ENCODE results near the gene CACNA2D4. TPM values are rescaled to one million over a fixed set of nuclear protein-coding genes. Genes with fewer than 3 reads are reported as not detected.

Gene CACNA2D4
- total and polyA plus RNA-seq, 2 donors (not counting 3 experiments of a cell fraction or from before 2014, with no cell fraction given): 0.58 to 0.73 TPM

DNA sequence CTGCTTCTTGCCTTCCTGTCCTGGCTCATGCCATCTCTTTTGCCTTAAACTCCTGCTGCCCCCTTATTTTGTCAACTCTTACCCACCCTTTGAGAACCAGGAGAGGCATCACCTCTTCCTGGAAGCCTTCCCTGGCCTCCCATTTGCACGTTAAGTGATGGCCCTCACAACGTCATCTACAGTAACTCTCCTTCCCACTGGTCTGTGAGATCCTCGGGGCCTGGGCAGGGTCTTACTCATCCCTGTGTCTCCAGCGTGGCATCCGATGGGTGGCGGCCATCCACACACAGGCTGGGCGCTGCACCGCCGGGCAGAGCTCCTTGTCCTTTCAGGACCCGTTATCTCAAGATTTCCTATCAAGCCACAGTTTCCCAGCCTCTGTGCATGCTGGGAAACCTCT is 16.8 kb upstream of the CACNA2D4 start:
- no peaks in the 10 kb centered on the region for H3K9me3 ChIP-seq (replicated peaks; ENCODE audit: control insufficient read depth, insufficient read depth, low read length)
- H3K9me1 ChIP-seq (replicated peaks; ENCODE audit: control insufficient read depth, extremely low read depth, insufficient read depth, low read length): no peaks in the 10 kb centered on the region
- FAIRE-seq (no peak), DNase-seq (ENCODE audit: low read depth, low spot score) (no peak)
- H3K79me2 ChIP-seq (ENCODE audit: control insufficient read depth, insufficient read depth, low read length): no peaks in the 10 kb centered on the region
- BruUV-seq (replicated peaks): no TSS peak
- no peak overlapping the region for H3K9ac ChIP-seq (replicated peaks; ENCODE audit: extremely low read depth, insufficient read depth, low read length)
- no peaks in the 10 kb centered on the region for H3K36me3 ChIP-seq (ENCODE audit: control insufficient read depth in 2 of 2, extremely low read depth in 1 of 2, insufficient read depth in 2 of 2, low read length in 2 of 2)
- no peak overlapping the region for H3K27ac ChIP-seq (ENCODE audit: insufficient read depth, low read depth, low read length)
- H3K27me3 ChIP-seq (ENCODE audit: control insufficient read depth in 2 of 2, insufficient read depth in 2 of 2, low read length in 2 of 2): no peaks in the 10 kb centered on the region
- dilution Hi-C loops (cut with MboI; ENCODE audit: extremely low pct_ligation_motif_present, low sequenced_read_pairs) (loop anchor here (25.0 kb wide), 1 partner anchor 298 kb away; the partner anchor contains the start of gene WNT5B), intact Hi-C loops (cut with micrococcal nuclease) (no loop called here)
- H3K4me2 ChIP-seq (ENCODE audit: insufficient read depth, low read length): no peak overlapping the region
- TF ChIP-seq CTCF (IDR thresholded peaks at IDR 0.05; ENCODE audit: extremely low read depth in 1 of 2, insufficient read depth in 1 of 2, low read depth in 1 of 2, low read length in 2 of 2) (no peak), JUN (IDR thresholded peaks at IDR 0.05; ENCODE audit: borderline replicate concordance, insufficient read depth, insufficient read length, low read depth) (no peak)
- no peak overlapping the region for H2AFZ ChIP-seq (ENCODE audit: low read depth, low read length)
- CTCF ChIA-PET: interaction anchor here (1.4 to 1.7 kb wide), 2 partner anchors 134 to 282 kb away, joined by 4 read pairs; no protein-coding TSS in a partner anchor
- no peak overlapping the region for H3K4me3 ChIP-seq (replicated peaks in 1 of 3; ENCODE audit: insufficient read depth in 1 of 3, low read depth in 1 of 3, low read length in 3 of 3)
- POLR2A ChIA-PET: no interaction called here
- H4K20me1 ChIP-seq (replicated peaks; ENCODE audit: control insufficient read depth, extremely low read depth, insufficient read depth, low read length): no peaks in the 10 kb centered on the region
- H3K4me1 ChIP-seq (ENCODE audit: control insufficient read depth, extremely low read depth, insufficient read depth, low read length): no peaks in the 10 kb centered on the region

DNA sequence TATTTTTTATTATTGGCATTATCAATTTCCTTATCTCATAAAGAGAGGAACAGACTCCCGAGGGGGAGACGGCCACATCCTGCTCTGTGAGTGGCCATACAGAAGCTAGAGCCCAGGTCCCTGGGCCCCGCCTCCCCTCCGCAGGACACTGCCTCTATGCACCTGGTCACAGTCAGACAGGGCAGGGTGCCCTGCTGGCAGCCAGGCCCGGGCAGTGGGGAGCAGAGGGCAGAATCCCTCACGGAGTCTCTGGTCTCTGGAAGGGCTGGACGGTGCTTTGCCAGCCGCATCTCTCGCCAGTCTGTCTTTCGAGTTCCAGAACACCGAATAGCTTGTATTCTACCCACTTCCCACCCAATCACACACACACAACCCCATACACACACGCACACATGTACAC is 16.4 kb upstream of the CACNA2D4 start:
- ChIA-PET CTCF (interaction anchor here (1.4 kb wide), 1 partner anchor 133 kb away, joined by 4 read pairs; no protein-coding TSS in a partner anchor), POLR2A (no interaction called here)
- H3K9me1 ChIP-seq (replicated peaks; ENCODE audit: control insufficient read depth, extremely low read depth, insufficient read depth, low read length): no peaks in the 10 kb centered on the region
- no peak overlapping the region for H3K9ac ChIP-seq (replicated peaks; ENCODE audit: extremely low read depth, insufficient read depth, low read length)
- no peaks in the 10 kb centered on the region for H3K36me3 ChIP-seq (ENCODE audit: control insufficient read depth in 2 of 2, extremely low read depth in 1 of 2, insufficient read depth in 2 of 2, low read length in 2 of 2)
- no peak overlapping the region for H3K27ac ChIP-seq (ENCODE audit: insufficient read depth, low read depth, low read length)
- DNase-seq (ENCODE audit: low read depth, low spot score): no peak
- no peaks in the 10 kb centered on the region for H4K20me1 ChIP-seq (replicated peaks; ENCODE audit: control insufficient read depth, extremely low read depth, insufficient read depth, low read length)
- dilution Hi-C loops (cut with MboI; ENCODE audit: extremely low pct_ligation_motif_present, low sequenced_read_pairs) (loop anchor here (25.0 kb wide), 1 partner anchor 298 kb away; the partner anchor contains the start of gene WNT5B), intact Hi-C loops (cut with micrococcal nuclease) (no loop called here)
- no peak overlapping the region for H3K4me2 ChIP-seq (ENCODE audit: insufficient read depth, low read length)
- H3K9me3 ChIP-seq (replicated peaks; ENCODE audit: control insufficient read depth, insufficient read depth, low read length): no peaks in the 10 kb centered on the region
- no peaks in the 10 kb centered on the region for H3K27me3 ChIP-seq (ENCODE audit: control insufficient read depth in 2 of 2, insufficient read depth in 2 of 2, low read length in 2 of 2)
- H3K4me3 ChIP-seq (replicated peaks in 1 of 3; ENCODE audit: insufficient read depth in 1 of 3, low read depth in 1 of 3, low read length in 3 of 3): no peak overlapping the region
- no peak for FAIRE-seq
- no TSS peak for BruUV-seq (replicated peaks)
- no peak overlapping the region for H2AFZ ChIP-seq (ENCODE audit: low read depth, low read length)
- TF ChIP-seq FOS (IDR thresholded peaks at IDR 0.05; ENCODE audit: borderline replicate concordance, insufficient read depth, low read length) (no peak), JUN (IDR thresholded peaks at IDR 0.05; ENCODE audit: borderline replicate concordance, insufficient read depth, insufficient read length, low read depth) (no peak), MYC (IDR thresholded peaks at IDR 0.05; ENCODE audit: low read depth, low read length) (no peak), EZH2 (IDR thresholded peaks at IDR 0.05; ENCODE audit: borderline replicate concordance, low read depth, low read length, severe bottlenecking) (no peak), CTCF (IDR thresholded peaks at IDR 0.05; ENCODE audit: extremely low read depth in 1 of 2, insufficient read depth in 1 of 2, low read depth in 1 of 2, low read length in 2 of 2) (no peak), POLR2AphosphoS5 (IDR thresholded peaks at IDR 0.05; ENCODE audit: insufficient read depth, low read depth, low read length) (no peak), GATA2 (IDR thresholded peaks at IDR 0.05; ENCODE audit: insufficient read depth, insufficient read length, low read depth, low read length) (no peak), POLR2A (IDR thresholded peaks at IDR 0.05; ENCODE audit: low read depth, low read length) (no peak)
- TF ChIP-seq, protein P1, sequence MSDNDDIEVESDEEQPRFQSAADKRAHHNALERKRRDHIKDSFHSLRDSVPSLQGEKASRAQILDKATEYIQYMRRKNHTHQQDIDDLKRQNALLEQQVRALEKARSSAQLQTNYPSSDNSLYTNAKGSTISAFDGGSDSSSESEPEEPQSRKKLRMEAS (IDR thresholded peaks at IDR 0.05; ENCODE audit: insufficient read depth, insufficient read length): no peak
- H3K4me1 ChIP-seq (ENCODE audit: control insufficient read depth, extremely low read depth, insufficient read depth, low read length): no peaks in the 10 kb centered on the region
- no peaks in the 10 kb centered on the region for H3K79me2 ChIP-seq (ENCODE audit: control insufficient read depth, insufficient read depth, low read length)

Measured in endothelial cell of umbilical vein (primary cell).